ENCODE data around the gene TMEM240. TPM values are rescaled to one million over a fixed set of nuclear protein-coding genes. Genes with fewer than 3 reads are reported as not detected.

The TMEM240 gene
- total and polyA plus RNA-seq, 2 of the 8 experiments (the other 6 are each of a cell fraction or from before 2014, with no cell fraction given), result 3.6 to 5.7 TPM

GRCh38 chr1:1540818-1541628 lies 599 bp upstream of the TMEM240 start (continued):
- no peak for TF ChIP-seq CTCF (IDR thresholded peaks at IDR 0.05; ENCODE audit: control extremely low read depth in 1 of 3, insufficient read depth in 1 of 3, low read depth in 1 of 3, low read length in 3 of 3)
- TF ChIP-seq E2F6 (IDR thresholded peaks at IDR 0.05), result peak; percentile 49; the same call in 1 of the 2 replicates
